Parathyroid adenoma (tissue), 2 donors: Measurements from ENCODE around the gene TMEM150B.

Experiments
- H2AFZ ChIP-seq: fragments of 300-600 bp; sonication (generic); one replicate; pipeline ENCODE4 v1.7.0; 2017; ENCODE audit warnings: antibody characterized with exemption, mild to moderate bottlenecking
- H3K27ac ChIP-seq: fragments of 300-600 bp; sonication (generic); one replicate; pipeline ENCODE4 v1.7.0; 2017
- H3K27me3 ChIP-seq: fragments of 300-600 bp; sonication (generic); one replicate; pipeline ENCODE4 v1.7.0; 2017; ENCODE audit warnings: low read length; ENCODE audit not compliant: control insufficient read depth, insufficient read depth
- H3K36me3 ChIP-seq: fragments of 300-600 bp; sonication (generic); one replicate; pipeline ENCODE4 v1.7.0; 2017; ENCODE audit warnings: low read length; ENCODE audit not compliant: control insufficient read depth, insufficient read depth
- H3K4me1 ChIP-seq: fragments of 300-600 bp; sonication (generic); one replicate; pipeline ENCODE4 v1.7.0; 2017; ENCODE audit warnings: control low read depth
- H3K4me2 ChIP-seq: fragments of 300-600 bp; sonication (generic); one replicate; pipeline ENCODE4 v1.7.0; 2017; ENCODE audit warnings: low read length
- H3K4me3 ChIP-seq: fragments of 300-600 bp; sonication (generic); one replicate; pipeline ENCODE4 v1.7.0; 2017; ENCODE audit warnings: low read depth, low read length
- H3K79me2 ChIP-seq: fragments of 300-600 bp; sonication (generic); one replicate; pipeline ENCODE4 v1.7.0; 2017; ENCODE audit warnings: control low read depth
- H3K9ac ChIP-seq: fragments of 300-600 bp; sonication (generic); one replicate; pipeline ENCODE4 v1.7.0; 2017; ENCODE audit warnings: mild to moderate bottlenecking
- H3K9me3 ChIP-seq: fragments of 300-600 bp; sonication (generic); one replicate; pipeline ENCODE4 v1.7.0; 2017; ENCODE audit warnings: low read length; ENCODE audit not compliant: control insufficient read depth
- TF ChIP-seq, protein P1 (sequence below): fragments of 300-600 bp; sonication (generic); IDR thresholded peaks from one replicate; pipeline ENCODE4 v1.7.0; 2017; ENCODE audit warnings: antibody characterized with exemption, mild to moderate bottlenecking
- donor health status: primary hyperparathyroidism.

The TMEM150B gene

GRCh38 chr19:55352549-55353145, 27.5 kb upstream of the TMEM150B start:
- Histone ChIP-seq H3K4me2 (no peak overlapping the region), H3K4me1 (no peaks in the 10 kb centered on the region), H3K27me3 (no peaks in the 10 kb centered on the region), H3K4me3 (no peak overlapping the region), H3K79me2 (no peaks in the 10 kb centered on the region), H2AFZ (no peak overlapping the region), H3K9me3 (no peaks in the 10 kb centered on the region), H3K36me3 (no peaks in the 10 kb centered on the region), H3K9ac (no peak overlapping the region), H3K27ac (no peak overlapping the region)
- TF ChIP-seq, protein P1, sequence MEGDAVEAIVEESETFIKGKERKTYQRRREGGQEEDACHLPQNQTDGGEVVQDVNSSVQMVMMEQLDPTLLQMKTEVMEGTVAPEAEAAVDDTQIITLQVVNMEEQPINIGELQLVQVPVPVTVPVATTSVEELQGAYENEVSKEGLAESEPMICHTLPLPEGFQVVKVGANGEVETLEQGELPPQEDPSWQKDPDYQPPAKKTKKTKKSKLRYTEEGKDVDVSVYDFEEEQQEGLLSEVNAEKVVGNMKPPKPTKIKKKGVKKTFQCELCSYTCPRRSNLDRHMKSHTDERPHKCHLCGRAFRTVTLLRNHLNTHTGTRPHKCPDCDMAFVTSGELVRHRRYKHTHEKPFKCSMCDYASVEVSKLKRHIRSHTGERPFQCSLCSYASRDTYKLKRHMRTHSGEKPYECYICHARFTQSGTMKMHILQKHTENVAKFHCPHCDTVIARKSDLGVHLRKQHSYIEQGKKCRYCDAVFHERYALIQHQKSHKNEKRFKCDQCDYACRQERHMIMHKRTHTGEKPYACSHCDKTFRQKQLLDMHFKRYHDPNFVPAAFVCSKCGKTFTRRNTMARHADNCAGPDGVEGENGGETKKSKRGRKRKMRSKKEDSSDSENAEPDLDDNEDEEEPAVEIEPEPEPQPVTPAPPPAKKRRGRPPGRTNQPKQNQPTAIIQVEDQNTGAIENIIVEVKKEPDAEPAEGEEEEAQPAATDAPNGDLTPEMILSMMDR = no peak

DNA sequence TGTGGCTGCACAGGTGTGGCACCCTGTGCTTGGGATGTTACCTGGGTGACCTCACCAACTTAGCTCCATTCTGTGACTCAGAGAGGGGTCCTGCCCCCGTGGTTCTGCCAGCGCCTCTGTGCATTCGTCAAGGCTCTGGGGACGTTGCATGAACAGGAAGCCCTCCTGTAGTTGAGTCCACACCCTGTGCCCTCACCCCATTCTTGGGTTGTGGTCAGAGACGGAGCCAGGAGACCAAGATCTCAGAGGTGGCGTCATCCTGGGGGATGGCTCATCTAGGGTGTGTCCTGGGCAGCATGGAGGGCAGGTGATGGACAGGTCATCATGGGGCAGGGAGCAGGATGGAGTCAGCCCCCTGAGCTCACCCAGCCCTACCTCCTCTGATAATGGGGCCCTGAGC, 26.9 kb upstream of the TMEM150B start:
- no peak overlapping the region for H3K4me3 ChIP-seq
- H3K4me1 ChIP-seq = no peaks in the 10 kb centered on the region
- TF ChIP-seq, protein P1 = no peak
- no peaks in the 10 kb centered on the region for H3K9me3 ChIP-seq
- H3K9ac ChIP-seq = no peak overlapping the region
- H3K27me3 ChIP-seq = no peaks in the 10 kb centered on the region
- no peak overlapping the region for H3K27ac ChIP-seq
- no peak overlapping the region for H2AFZ ChIP-seq
- H3K4me2 ChIP-seq = no peak overlapping the region
- H3K79me2 ChIP-seq = no peaks in the 10 kb centered on the region
- no peaks in the 10 kb centered on the region for H3K36me3 ChIP-seq

GRCh38 chr19:55350620-55351315, 25.6 kb upstream of the TMEM150B start:
- Histone ChIP-seq H3K4me2 (no peak overlapping the region), H3K4me3 (no peak overlapping the region), H3K36me3 (no peaks in the 10 kb centered on the region), H3K9ac (no peak overlapping the region), H3K4me1 (no peaks in the 10 kb centered on the region), H3K27ac (no peak overlapping the region), H3K27me3 (no peaks in the 10 kb centered on the region), H3K9me3 (no peaks in the 10 kb centered on the region), H3K79me2 (no peaks in the 10 kb centered on the region), H2AFZ (no peak overlapping the region)
- TF ChIP-seq, protein P1 = no peak

- Histone ChIP-seq H3K4me1 (no peaks in the 10 kb centered on the region), H3K27me3 (no peaks in the 10 kb centered on the region), H3K27ac (no peak overlapping the region), H3K9ac (no peak overlapping the region), H3K4me3 (no peak overlapping the region), H2AFZ (no peak overlapping the region), H3K36me3 (no peaks in the 10 kb centered on the region), H3K9me3 (no peaks in the 10 kb centered on the region), H3K4me2 (no peak overlapping the region), H3K79me2 (no peaks in the 10 kb centered on the region)
- TF ChIP-seq, protein P1 = no peak
These were observed 23.3 kb upstream of the TMEM150B start for GRCh38 chr19:55348317-55349034.
